ENCODE data around the gene MBP.

DNA sequence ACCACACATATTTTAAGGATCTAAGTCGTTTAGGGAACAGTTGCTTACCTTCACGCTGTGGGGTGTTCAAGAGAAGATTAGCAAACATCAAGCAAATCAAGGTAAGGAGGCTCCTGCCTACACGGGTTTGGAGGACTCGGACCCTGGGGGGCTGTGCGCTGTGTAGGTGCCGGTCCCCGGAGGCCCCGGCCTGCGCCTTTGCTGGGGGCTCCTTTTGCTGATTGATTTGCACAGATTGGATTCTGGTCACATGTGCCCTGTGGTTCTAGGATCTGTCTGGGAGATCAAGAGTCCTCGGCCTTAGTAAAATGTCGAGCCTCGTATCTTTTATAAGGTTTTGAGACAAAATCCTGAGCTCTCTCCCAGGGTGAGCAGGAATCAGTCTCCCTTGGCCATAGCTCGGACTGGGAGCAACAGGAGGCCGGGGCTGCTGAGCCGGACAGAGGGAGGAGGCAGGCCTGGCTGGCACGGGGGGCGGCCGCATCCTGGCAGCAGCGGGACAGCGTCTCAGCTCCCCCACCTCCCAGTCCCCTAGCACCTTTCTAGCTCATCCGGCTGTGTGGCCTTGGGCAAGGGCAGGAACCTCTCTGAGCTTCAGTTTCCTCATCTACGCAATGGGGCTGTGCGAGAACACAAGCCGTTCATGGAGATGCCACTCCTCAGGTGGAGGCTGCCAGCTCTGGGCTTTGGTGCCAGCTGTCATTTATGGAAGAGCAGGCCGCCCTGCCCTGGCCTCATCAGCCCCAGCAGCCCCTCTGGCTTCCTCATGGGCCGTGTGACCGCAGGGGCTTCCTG is 147.2 kb downstream of the MBP start:
- TF ChIP-seq EZH2 (IDR thresholded peaks at IDR 0.05; ENCODE audit: borderline replicate concordance, low read length) = no peak
- TF ChIP-seq, protein P1, sequence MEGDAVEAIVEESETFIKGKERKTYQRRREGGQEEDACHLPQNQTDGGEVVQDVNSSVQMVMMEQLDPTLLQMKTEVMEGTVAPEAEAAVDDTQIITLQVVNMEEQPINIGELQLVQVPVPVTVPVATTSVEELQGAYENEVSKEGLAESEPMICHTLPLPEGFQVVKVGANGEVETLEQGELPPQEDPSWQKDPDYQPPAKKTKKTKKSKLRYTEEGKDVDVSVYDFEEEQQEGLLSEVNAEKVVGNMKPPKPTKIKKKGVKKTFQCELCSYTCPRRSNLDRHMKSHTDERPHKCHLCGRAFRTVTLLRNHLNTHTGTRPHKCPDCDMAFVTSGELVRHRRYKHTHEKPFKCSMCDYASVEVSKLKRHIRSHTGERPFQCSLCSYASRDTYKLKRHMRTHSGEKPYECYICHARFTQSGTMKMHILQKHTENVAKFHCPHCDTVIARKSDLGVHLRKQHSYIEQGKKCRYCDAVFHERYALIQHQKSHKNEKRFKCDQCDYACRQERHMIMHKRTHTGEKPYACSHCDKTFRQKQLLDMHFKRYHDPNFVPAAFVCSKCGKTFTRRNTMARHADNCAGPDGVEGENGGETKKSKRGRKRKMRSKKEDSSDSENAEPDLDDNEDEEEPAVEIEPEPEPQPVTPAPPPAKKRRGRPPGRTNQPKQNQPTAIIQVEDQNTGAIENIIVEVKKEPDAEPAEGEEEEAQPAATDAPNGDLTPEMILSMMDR (IDR thresholded peaks at IDR 0.05; ENCODE audit: low read length) = no peak
